IPS-18a (cell line): Measurements from ENCODE around the gene SUPT4H1.
"Not testable (repeated sequence)": the region's sequence is repeated elsewhere in the genome, so short reads cannot be mapped to it uniquely, and the experiment has no call there.

Source experiments
- H3K27ac ChIP-seq: one replicate; pipeline ENCODE4 v1.5.1; 2013; ENCODE audit warnings: low read length
- H3K27me3 ChIP-seq: one replicate; pipeline ENCODE4 v1.6.1; 2013; ENCODE audit warnings: mild to moderate bottlenecking, low read length; ENCODE audit not compliant: control insufficient read depth, insufficient read depth
- H3K36me3 ChIP-seq: one replicate; pipeline ENCODE4 v1.6.1; 2013; ENCODE audit warnings: low read depth, low read length; ENCODE audit not compliant: control insufficient read depth
- H3K4me1 ChIP-seq: one replicate; pipeline ENCODE4 v1.6.1; 2013; ENCODE audit warnings: low read depth, low read length; ENCODE audit not compliant: control insufficient read depth
- H3K4me3 ChIP-seq: one replicate; pipeline ENCODE4 v1.5.1; 2013; ENCODE audit warnings: low read length
- H3K9ac ChIP-seq: one replicate; pipeline ENCODE4 v1.6.1; 2013; ENCODE audit warnings: mild to moderate bottlenecking, low read length, moderate library complexity
- H3K9me3 ChIP-seq: one replicate; pipeline ENCODE4 v1.6.1; 2013; ENCODE audit warnings: low read depth, low read length; ENCODE audit not compliant: control insufficient read depth

SUPT4H1 gene

DNA sequence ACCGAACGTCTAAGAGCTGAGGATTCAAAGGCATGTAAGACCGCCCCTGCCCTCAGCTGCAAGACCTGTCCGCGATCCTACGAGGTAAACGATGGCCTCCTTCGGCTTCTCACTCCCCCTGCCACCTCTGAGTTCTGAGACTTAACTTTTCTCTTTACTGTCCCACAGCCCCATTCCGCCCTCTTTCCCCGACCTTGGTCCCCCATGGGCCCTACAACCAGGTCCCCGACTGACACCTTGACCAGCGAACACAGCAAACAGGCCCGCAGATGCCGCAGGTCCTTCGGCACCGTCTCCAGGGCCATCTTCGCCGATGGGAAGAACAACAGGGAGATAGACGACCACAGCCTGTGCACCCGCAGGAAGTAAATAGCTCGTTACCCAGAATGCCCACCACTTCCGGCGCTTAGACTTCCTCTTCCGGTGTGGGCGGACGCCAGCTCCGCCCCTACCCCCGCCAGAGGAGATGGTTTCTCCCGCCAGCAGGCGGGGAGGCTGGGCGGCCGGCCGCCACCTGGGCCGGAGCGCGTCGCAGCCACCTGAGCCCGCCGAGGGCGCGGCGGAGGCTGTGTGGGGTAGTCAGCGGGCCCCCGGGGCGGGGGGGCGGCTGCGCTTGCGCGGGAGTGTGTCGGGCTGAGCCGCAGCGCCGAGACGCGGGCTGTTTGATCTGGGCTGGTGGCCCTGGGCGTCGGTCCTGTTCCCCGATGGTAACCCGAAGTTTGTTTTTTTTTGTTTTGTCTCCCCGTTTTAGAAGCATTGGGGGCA, at the start of gene SUPT4H1:
TSS of gene SUPT4H1 (minus strand) at position 371 of the 765 bp plus-strand sequence. CDS start at position 305, 66 bp downstream.
- Histone ChIP-seq H3K9me3 (no peaks in the 10 kb centered on the region), H3K4me1 (peaks cover 12% of the 10 kb centered on the region), H3K27me3 (no peaks in the 10 kb centered on the region), H3K4me3 (peak within 1 kb of the TSS; percentile 99), H3K27ac (peak within 1 kb of the TSS; percentile 84), H3K9ac (peak within 1 kb of the TSS; percentile 95), H3K36me3 (peaks cover 29% of the 10 kb centered on the region)

DNA sequence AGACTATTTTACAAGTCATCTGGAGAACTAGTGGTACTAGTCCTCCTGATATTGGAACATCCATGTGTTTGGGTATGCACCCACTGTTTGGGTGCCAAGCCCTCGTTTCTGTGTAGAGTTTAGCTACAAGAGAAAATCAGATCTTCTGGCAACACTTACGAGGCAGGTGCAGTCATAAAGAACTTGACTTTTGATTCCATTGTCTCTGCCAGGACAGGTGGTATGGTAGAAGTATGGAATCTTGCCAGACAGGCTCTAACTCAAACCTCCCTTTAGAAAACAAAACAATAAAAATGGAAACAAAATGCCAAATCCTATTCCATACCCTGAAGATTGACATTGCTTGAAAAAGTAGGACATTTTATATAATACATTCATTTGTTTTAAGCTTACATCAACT, 49.3 kb upstream of the SUPT4H1 start:
- no peak overlapping the region for H3K9ac ChIP-seq
- no peak overlapping the region for H3K4me3 ChIP-seq
- H3K27me3 ChIP-seq, result peaks cover 97% of the 10 kb centered on the region
- peaks cover 34% of the 10 kb centered on the region for H3K4me1 ChIP-seq
- H3K27ac ChIP-seq, result no peak overlapping the region
- H3K9me3 ChIP-seq, result no peaks in the 10 kb centered on the region
- no peaks in the 10 kb centered on the region for H3K36me3 ChIP-seq

DNA sequence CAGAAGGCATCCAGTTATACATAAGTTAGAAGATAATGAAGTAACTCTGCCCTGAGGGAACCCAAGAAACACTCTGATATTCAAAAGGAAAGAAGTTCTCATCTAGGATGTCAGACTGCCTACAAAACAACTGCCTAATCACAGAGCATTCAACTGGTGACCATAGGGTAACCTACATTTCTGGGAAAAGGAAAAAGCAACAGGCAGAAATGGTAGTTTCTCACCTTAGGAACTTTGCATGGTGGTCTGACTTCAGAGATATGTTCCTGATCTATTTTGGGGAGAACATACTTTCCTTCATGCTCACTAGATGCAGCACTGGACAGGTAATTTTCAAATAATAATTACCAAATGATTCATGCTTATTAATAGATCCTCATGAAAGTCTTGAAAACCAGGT, 48.8 kb upstream of the SUPT4H1 start:
- H3K27me3 ChIP-seq, result peaks cover 99% of the 10 kb centered on the region
- no peak overlapping the region for H3K27ac ChIP-seq
- H3K9ac ChIP-seq, result no peak overlapping the region
- no peak overlapping the region for H3K4me3 ChIP-seq
- no peaks in the 10 kb centered on the region for H3K36me3 ChIP-seq
- no peaks in the 10 kb centered on the region for H3K9me3 ChIP-seq
- H3K4me1 ChIP-seq, result peaks cover 34% of the 10 kb centered on the region

DNA sequence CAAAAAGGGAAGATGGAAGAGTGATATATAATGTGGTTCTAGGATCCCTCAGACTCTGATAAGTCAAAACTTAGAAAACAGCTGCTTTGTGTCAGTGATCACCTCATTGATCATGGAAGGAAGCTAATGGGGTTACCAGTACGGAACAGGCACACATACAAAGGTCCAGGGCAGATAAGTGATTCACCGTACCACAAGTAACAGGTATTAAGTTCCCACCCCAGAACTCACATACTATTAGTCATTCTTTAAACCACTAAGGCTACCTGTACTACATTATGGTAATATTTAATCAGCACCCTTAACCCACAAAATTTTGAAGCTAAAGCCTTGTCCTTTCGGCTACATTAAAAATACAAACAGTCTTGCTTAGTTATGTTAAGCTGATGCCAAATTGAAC, 48.0 kb upstream of the SUPT4H1 start:
- H3K4me3 ChIP-seq, result no peak overlapping the region
- no peaks in the 10 kb centered on the region for H3K9me3 ChIP-seq
- H3K4me1 ChIP-seq, result peaks cover 34% of the 10 kb centered on the region
- H3K36me3 ChIP-seq, result no peaks in the 10 kb centered on the region
- H3K27me3 ChIP-seq, result peaks cover 99% of the 10 kb centered on the region
- no peak overlapping the region for H3K9ac ChIP-seq
- H3K27ac ChIP-seq, result no peak overlapping the region

DNA sequence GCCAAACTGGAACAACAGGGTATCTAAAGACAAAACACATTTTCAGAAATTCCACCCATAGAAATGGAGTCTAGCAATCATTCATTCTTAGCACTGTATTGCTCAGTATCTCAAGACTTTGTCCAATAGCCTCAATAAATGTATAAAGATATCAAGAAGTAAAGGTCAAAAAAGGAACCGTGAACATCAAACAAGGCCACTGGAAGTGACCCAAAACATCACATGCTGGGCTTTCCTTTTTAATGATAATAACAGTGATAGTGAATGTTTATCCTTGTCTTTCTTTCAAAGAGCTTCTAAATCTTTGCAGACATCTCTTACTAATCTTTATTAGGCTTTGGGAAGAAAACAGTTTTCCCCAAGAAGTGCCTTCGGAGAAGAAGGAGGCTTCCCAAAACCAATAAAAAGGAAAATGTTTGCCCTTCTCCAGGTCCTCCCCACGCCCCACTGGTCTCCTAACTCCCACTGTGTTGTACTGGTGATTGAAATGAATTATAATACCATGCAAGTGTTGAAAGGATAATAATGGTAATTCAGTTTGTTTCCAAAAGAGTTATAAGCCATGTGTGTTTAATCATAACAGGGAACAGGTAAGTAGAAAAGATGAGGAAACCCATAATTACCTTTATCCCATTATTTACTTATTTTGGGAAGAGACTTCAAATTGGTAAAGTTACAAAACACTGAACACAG, 46.7 kb upstream of the SUPT4H1 start:
- Histone ChIP-seq H3K4me1 (peaks cover 29% of the 10 kb centered on the region), H3K36me3 (no peaks in the 10 kb centered on the region), H3K27ac (no peak overlapping the region), H3K27me3 (peaks cover 93% of the 10 kb centered on the region), H3K4me3 (no peak overlapping the region), H3K9ac (no peak overlapping the region), H3K9me3 (no peaks in the 10 kb centered on the region)

DNA sequence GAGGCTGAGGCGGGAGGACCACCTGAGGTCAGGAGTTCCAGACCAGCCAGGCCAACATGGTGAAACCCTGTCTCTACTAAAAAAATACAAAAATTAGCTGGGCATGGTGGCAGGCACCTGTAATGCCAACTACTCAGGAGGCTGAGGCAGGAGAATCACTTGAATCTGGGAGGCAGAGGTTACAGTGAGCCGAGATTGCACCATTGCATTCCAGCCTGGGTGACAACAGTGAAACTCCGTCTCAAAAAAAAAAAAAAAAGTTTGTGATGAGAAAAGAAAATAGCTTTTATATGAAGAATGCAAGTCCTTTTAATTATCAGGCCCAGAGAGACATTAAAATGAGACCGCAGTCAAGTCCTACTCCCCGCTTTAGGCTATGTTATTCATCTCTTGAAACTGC, 45.4 kb upstream of the SUPT4H1 start:
- not testable (repeated sequence) for H3K36me3 ChIP-seq, H3K4me3 ChIP-seq, H3K9ac ChIP-seq, H3K27ac ChIP-seq, H3K9me3 ChIP-seq
- Histone ChIP-seq H3K4me1 (peaks cover 18% of the 10 kb centered on the region), H3K27me3 (peaks cover 81% of the 10 kb centered on the region)

DNA sequence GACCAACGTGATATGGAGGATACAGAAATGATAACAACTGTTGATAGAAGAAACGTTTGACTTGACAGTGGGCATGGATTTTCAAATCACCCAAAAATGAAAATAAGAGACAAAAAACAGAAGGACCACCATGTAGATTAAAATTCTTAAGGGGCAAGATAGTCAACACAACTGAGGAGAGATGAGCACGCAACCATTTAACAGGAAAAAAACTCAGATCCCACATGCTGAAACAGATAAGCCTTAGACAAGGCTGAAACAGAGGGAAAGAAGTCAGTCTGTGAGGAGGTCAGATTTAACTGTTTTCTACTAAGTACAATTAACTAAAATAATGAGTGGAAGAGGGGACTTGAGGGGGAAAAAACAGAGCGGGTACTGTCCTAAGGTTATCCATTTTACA, 44.2 kb upstream of the SUPT4H1 start:
- H3K27ac ChIP-seq, result no peak overlapping the region
- no peaks in the 10 kb centered on the region for H3K9me3 ChIP-seq
- peaks cover 69% of the 10 kb centered on the region for H3K27me3 ChIP-seq
- no peaks in the 10 kb centered on the region for H3K36me3 ChIP-seq
- no peak overlapping the region for H3K4me3 ChIP-seq
- peaks cover 12% of the 10 kb centered on the region for H3K4me1 ChIP-seq
- no peak overlapping the region for H3K9ac ChIP-seq

DNA sequence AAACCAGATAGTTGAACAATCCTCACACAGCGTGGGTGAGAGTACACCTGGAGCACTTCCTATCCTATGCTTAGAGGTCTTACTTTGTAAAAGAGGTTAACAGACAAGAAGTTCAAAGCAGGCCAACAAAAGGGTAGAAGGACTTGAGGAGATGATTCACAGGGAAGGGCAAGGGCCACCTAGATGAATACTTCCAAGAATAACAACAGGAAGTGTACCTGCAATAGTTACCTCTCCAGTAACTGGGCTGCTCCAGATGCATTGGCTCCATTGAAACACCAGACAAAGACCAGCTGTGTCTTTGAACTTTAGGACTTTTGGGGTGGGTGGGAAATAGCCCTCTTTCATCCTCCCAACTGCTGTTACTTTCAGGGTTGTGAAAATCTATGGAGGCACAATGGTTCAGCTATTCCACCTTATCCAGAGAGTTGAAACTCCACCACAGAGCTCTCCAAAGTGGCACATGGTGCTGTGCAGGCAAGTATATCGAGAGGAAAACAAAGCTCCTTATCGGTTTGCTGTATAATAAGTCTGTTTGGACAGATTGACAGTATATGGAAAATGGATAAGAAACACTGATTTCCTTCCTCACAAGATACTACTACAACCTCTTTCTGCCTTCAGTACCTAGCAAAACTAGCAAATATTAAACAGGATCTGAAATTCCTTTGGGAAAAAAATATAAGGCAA, 42.7 kb upstream of the SUPT4H1 start:
- Histone ChIP-seq H3K9me3 (no peaks in the 10 kb centered on the region), H3K36me3 (no peaks in the 10 kb centered on the region), H3K27ac (no peak overlapping the region), H3K9ac (no peak overlapping the region), H3K4me3 (no peak overlapping the region), H3K4me1 (peaks cover 15% of the 10 kb centered on the region), H3K27me3 (peaks cover 54% of the 10 kb centered on the region)

DNA sequence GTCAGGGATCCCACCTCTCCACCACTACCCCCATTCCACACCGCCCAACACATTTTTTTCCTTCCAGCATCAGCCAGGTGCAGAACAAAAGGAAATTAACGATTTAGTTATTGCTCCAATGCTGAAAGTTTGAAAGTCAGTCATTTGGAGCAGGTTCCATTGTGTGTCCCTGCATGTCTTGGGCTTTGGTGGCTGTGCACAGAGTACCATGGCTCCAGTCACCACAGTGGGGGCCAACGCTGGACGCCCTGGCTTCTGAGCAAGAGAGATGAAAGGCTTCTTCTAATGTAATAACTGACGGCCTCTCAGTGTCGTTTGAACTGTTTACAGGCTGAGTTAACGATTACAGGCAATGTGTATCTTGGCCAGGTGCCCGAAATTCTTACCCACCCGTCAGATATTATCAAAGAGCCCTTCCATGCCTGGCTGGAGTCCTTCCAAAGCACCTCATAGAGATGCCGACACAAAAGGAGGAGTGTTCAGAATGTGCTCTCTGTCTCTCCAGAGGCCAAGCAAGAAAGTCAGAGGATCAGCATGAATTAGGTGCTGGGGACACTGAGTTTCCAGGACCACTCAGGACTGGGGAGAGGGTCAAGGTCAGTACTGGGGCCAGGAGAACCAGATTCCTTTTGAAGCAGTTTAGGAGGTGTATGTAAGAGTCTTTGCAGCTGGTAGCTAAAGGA, 39.4 kb upstream of the SUPT4H1 start:
- H3K9ac ChIP-seq, result no peak overlapping the region
- H3K4me1 ChIP-seq, result peaks cover 21% of the 10 kb centered on the region
- H3K9me3 ChIP-seq, result no peaks in the 10 kb centered on the region
- peaks cover 22% of the 10 kb centered on the region for H3K27me3 ChIP-seq
- no peak overlapping the region for H3K4me3 ChIP-seq
- no peaks in the 10 kb centered on the region for H3K36me3 ChIP-seq
- H3K27ac ChIP-seq, result no peak overlapping the region

DNA sequence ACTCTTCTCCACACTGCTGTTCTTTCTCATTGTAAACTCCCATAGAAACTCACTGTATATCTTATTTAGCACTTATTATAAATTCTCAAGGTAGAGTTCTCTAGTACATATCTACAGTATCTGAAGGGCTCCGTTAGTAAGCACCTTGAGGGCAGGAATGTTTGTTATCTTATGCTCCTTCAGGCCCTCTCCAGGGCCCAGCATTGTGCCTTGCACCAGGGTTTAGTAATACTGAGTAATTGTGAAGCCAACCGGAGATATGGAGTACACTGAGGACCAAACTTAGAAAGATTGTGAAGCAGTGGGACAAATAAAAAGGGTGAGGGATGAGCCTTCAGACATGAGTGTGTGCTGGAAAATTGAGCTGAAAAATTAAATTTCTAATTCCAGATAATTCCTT, 38.9 kb upstream of the SUPT4H1 start:
- no peak overlapping the region for H3K9ac ChIP-seq
- H3K27ac ChIP-seq, result no peak overlapping the region
- H3K9me3 ChIP-seq, result no peaks in the 10 kb centered on the region

More for the DNA sequence above, 38.9 kb upstream of the SUPT4H1 start:
- Histone ChIP-seq H3K36me3 (no peaks in the 10 kb centered on the region), H3K27me3 (peaks cover 16% of the 10 kb centered on the region), H3K4me3 (no peak overlapping the region), H3K4me1 (peaks cover 21% of the 10 kb centered on the region)
